Peyer's patch (tissue), 4 donors: Measurements from ENCODE around the gene MTMR6. TPM values are rescaled to one million over a fixed set of nuclear protein-coding genes. Genes with fewer than 3 reads are reported as not detected.
A peak's percentile ranks its signal among the peaks of the same experiment; 100 is the strongest.

Experiments
- DNase-seq, 3 donors: peaks; one replicate each; pipeline ENCODE4 v3.0.0-alpha.2; 2017 to 2019
- H3K27ac ChIP-seq, 4 donors: fragments of 200-600 bp; sonication (generic); one replicate each; pipeline ENCODE4 v1.5.1; 2016 to 2019
- H3K27me3 ChIP-seq, 2 donors: fragments of 200-600 bp; sonication (generic); one replicate each; pipeline ENCODE4 v1.5.1; 2019
- H3K36me3 ChIP-seq, 3 donors: fragments of 200-600 bp; sonication (generic); one replicate each; pipeline ENCODE4 v1.5.1; 2016 to 2019
- H3K4me1 ChIP-seq, 4 donors: fragments of 200-600 bp; sonication (generic); one replicate each; pipeline ENCODE4 v1.5.1; 2016 to 2019
- H3K4me3 ChIP-seq, 4 donors: fragments of 200-600 bp; sonication (generic); 1 replicate in 3 of 4; 2 replicates in 1 of 4; pipeline ENCODE4 v1.5.1; 2016 to 2019; ENCODE audit warnings: mild to moderate bottlenecking in 1 of 4
- H3K9me3 ChIP-seq, 4 donors: fragments of 200-600 bp; sonication (generic); one replicate each; pipeline ENCODE4 v1.5.1; 2016 to 2019; ENCODE audit warnings: mild to moderate bottlenecking in 1 of 4
- CTCF ChIP-seq, 6 experiments: fragments of 450-650 bp in 4 of 6; fragments of 200-600 bp in 2 of 6; sonication (generic) in 1 of 6; IDR thresholded peaks; one replicate each; pipeline ENCODE4 v1.5.1; 2017 to 2019; ENCODE audit warnings: antibody characterized with exemption in 6 of 6, mild to moderate bottlenecking in 3 of 6, moderate library complexity in 1 of 6
- POLR2A ChIP-seq, 2 donors: fragments of 450-650 bp; IDR thresholded peaks; one replicate each; pipeline ENCODE4 v1.5.1; 2017; ENCODE audit warnings: antibody characterized with exemption in 2 of 2, mild to moderate bottlenecking in 2 of 2, moderate library complexity in 2 of 2
- total RNA-seq, 4 donors: library from RNA; depleted of rRNA; stranded (reverse); fragments of >200 nt; gene quantifications; one replicate each; pipeline ENCODE4 v1.1.0, GENCODE V29; 2016

Gene MTMR6
- total RNA-seq, 4 donors from 2014 or later = 6.4 to 14.9 (median 10.6) TPM

- TF ChIP-seq CTCF (IDR thresholded peaks at IDR 0.05) (no peak), POLR2A (IDR thresholded peaks at IDR 0.05) (no peak)
These were observed 46.3 kb downstream of the MTMR6 start for GRCh38 chr13:25241007-25241406.

GRCh38 chr13:25237083-25237482 is 50.2 kb downstream of the MTMR6 start:
- Histone ChIP-seq H3K36me3 (no peaks in the 10 kb centered on the region), H3K4me1 (no peaks in the 10 kb centered on the region), H3K4me3 (no peak overlapping the region), H3K9me3 (no peaks in the 10 kb centered on the region), H3K27ac (no peak overlapping the region), H3K27me3 (no peaks in the 10 kb centered on the region)
- no peak for TF ChIP-seq CTCF (IDR thresholded peaks at IDR 0.05)
- no peak for TF ChIP-seq POLR2A (IDR thresholded peaks at IDR 0.05)
- DNase-seq = no peak

More at GRCh38 chr13:25241007-25241406, 46.3 kb downstream of the MTMR6 start:
- H3K36me3 ChIP-seq = peaks cover 0 to 7% (median 0%) of the 10 kb centered on the region in 3 donors
- H3K27me3 ChIP-seq = no peaks in the 10 kb centered on the region
- no peaks in the 10 kb centered on the region for H3K9me3 ChIP-seq
- H3K27ac ChIP-seq = no peak overlapping the region
- DNase-seq = no peak
- H3K4me1 ChIP-seq = no peaks in the 10 kb centered on the region
- no peak overlapping the region for H3K4me3 ChIP-seq

- no peak for TF ChIP-seq POLR2A (IDR thresholded peaks at IDR 0.05)
- TF ChIP-seq CTCF (IDR thresholded peaks at IDR 0.05) = no peak
- DNase-seq = no peak
- Histone ChIP-seq H3K27me3 (peaks cover 0 to 4% of the 10 kb centered on the region in 2 donors), H3K36me3 (no peaks in the 10 kb centered on the region), H3K4me1 (no peaks in the 10 kb centered on the region), H3K27ac (no peak overlapping the region), H3K4me3 (no peak overlapping the region), H3K9me3 (no peaks in the 10 kb centered on the region)
These were observed 53.4 kb downstream of the MTMR6 start for GRCh38 chr13:25233861-25234260.

- no peak overlapping the region for H3K27ac ChIP-seq
- no peak for DNase-seq
- H3K36me3 ChIP-seq = no peaks in the 10 kb centered on the region
- no peak overlapping the region for H3K4me3 ChIP-seq
- H3K9me3 ChIP-seq = no peaks in the 10 kb centered on the region
- TF ChIP-seq CTCF (IDR thresholded peaks at IDR 0.05) = peak in 5 of 6 experiments; percentile 24 to 61 (median 55)
- TF ChIP-seq POLR2A (IDR thresholded peaks at IDR 0.05) = no peak
- H3K4me1 ChIP-seq = no peaks in the 10 kb centered on the region
- H3K27me3 ChIP-seq = peaks cover 0 to 4% of the 10 kb centered on the region in 2 donors
These were observed 54.3 kb downstream of the MTMR6 start for GRCh38 chr13:25232937-25233515.

GRCh38 chr13:25231517-25231916 is 55.8 kb downstream of the MTMR6 start:
- Histone ChIP-seq H3K36me3 (no peaks in the 10 kb centered on the region), H3K27ac (no peak overlapping the region), H3K4me3 (no peak overlapping the region), H3K4me1 (no peaks in the 10 kb centered on the region), H3K9me3 (no peaks in the 10 kb centered on the region), H3K27me3 (peaks cover 0 to 4% of the 10 kb centered on the region in 2 donors)
- TF ChIP-seq POLR2A (IDR thresholded peaks at IDR 0.05) (no peak), CTCF (IDR thresholded peaks at IDR 0.05) (no peak)
- DNase-seq = no peak
